Measurements from ENCODE around the gene C5orf22.
A peak's percentile ranks its signal among the peaks of the same experiment; 100 is the strongest.
"Not testable (repeated sequence)": the region's sequence is repeated elsewhere in the genome, so short reads cannot be mapped to it uniquely, and the experiment has no call there.

Gene C5orf22

DNA sequence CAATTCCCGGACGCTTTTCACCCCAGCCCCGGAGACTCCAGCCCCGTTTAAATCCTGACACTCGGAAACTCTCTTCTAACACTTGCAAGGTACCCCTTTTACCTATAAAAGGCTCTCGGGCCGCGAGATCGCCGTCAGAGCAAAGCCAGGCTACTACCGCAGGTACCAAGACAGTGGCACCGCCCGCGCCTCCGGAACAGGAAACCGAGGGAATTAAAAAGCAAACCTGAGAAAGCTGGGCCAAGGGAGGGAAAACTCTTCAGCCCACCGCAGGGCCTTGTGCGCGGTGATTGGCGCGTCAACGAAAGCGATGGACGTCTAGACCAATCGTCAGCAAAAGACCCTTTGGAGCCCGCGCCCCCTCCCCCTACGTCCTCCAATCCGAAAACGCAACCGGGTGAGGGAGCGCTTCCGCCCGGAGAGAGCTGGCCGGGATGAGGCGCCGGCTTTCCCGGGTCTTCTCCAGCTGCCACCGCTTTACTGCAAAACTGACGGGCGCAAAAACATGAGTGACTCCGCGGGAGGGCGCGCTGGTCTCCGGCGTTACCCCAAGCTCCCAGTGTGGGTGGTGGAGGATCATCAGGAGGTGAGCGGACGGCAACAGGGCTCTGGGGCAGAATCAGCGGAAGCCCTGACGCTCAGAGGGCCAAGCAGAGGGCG lies at the start of gene C5orf22, which contains the start of gene DROSHA:
Gene C5orf22 (plus strand): TSS at position 414 of the 660 bp plus-strand sequence. CDS start 92 bp downstream, at position 506.
Gene DROSHA (minus strand): TSS at position 206 of the 660 bp plus-strand sequence. CDS start 3,034 bp downstream, outside the sequence.
- peak; percentile 94 to 95 for DNase-seq

DNA sequence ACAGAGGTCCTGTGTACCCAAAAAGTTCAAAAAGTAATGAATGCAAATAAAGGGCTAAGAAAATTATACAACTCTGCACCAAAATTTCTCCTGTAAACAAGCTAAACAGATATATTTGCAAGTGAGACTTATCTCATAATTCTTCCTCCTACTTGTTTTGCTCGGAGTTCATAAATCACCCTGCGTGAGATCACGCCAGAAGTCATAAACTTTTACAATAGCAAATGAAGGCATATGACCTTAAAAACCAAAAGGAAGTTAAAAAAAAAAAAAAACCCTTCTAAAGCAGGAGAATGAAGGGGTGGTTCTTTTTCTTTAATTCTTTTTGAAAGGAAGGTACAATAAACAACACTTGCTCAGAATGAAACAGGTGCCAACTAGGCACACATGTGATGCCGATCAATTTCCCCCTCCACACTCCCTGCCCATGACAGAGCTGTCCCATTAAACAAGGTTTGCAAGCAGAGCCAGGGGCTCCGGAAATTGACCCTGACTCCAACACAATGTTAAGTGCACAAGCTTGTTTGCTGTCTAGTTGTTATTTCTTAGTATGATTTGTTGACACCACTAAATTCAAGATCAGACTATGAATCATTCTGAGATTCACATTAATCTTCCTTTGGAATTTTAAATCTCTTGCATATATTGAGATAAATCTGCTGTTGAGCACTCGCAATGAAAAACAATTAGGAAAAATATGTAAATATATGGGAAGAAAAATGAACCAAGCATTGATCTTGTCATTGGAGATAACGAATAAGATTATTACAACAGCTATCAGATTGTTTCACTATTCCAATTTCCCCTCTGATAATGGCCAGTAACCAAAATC lies 46.5 kb upstream of the C5orf22 start:
- no peak for DNase-seq

- no peak for DNase-seq
Observed at GRCh38 chr5:31486441-31486840, 45.7 kb upstream of the C5orf22 start.

- DNase-seq = no peak
Observed at GRCh38 chr5:31487506-31487905, 44.6 kb upstream of the C5orf22 start.

- DNase-seq = no peak
Observed at GRCh38 chr5:31492869-31493268, 39.2 kb upstream of the C5orf22 start.

GRCh38 chr5:31495336-31495735 lies 36.8 kb upstream of the C5orf22 start:
- no peak for DNase-seq

DNA sequence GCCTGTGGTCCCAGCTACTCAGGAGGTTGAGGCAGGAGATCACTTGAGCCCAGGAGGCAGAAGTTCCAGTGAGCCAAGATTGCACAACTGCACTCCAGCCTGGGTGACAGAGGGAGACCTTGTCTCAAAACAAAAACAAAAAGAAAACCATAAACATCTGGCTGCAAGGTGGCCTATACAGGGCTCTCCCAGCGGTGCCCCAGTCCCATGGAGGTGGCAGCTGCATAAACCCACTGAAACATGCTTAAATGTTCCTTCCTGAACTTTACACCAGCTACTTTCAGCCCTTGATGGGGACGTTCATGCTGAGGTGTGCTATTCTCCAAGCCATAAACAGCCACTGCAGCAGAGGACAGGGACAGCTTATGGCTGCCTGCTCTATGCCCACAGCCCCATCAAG lies 35.8 kb upstream of the C5orf22 start:
- DNase-seq = no peak

GRCh38 chr5:31496891-31497290 lies 35.2 kb upstream of the C5orf22 start:
- no peak for DNase-seq

- DNase-seq = no peak
Observed at GRCh38 chr5:31500256-31500655, 31.8 kb upstream of the C5orf22 start.

DNA sequence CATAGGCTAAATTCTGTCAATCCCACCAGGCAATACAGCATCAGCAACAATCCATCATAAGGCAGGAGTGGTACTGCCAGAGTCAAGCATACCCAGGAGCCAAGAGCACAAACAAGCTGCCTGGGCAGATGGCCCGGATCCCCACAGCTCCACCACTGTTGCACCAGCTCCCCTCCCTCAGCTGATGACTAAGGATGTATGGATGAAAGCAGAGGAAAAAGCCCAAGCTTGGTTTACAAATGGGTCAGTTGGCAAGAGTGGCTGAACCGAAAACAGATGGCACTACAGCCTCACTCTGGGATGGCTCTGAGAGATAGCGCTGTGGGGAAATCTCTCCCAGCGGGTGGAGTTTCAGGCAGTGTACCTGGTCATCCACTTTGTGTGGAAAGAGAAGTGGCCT lies 29.6 kb upstream of the C5orf22 start:
- DNase-seq = no peak

GRCh38 chr5:31504529-31504928 lies 27.6 kb upstream of the C5orf22 start:
- DNase-seq = no peak

- DNase-seq = no peak
Observed at GRCh38 chr5:31511305-31511704, 20.8 kb upstream of the C5orf22 start.

DNA sequence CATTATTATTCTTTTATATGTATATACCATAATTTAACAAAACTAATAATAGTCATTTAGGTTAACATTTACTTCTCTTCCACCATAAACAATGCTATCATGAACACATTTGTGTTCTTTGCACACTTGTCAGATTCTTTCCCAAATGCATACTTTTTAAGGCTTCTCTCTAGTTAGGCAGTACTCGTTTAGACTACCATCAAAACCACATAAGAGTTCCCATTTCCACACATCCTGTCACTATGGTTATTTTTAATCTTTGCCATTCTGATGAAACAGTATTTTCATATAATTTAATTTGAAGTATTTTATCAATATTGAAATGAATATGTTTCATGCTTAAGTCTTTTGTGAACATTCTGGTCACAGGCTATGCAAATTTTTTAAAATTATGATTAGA lies 15.3 kb upstream of the C5orf22 start:
- no peak for DNase-seq

GRCh38 chr5:31523041-31523440 lies 9.1 kb upstream of the C5orf22 start:
- DNase-seq = no peak

- DNase-seq = no peak
Observed at GRCh38 chr5:31530541-31531265, 1.4 kb upstream of the C5orf22 start.

- DNase-seq = peak; percentile 38 to 46
Observed at GRCh38 chr5:31531543-31531887, 586 bp upstream of the C5orf22 start.

DNA sequence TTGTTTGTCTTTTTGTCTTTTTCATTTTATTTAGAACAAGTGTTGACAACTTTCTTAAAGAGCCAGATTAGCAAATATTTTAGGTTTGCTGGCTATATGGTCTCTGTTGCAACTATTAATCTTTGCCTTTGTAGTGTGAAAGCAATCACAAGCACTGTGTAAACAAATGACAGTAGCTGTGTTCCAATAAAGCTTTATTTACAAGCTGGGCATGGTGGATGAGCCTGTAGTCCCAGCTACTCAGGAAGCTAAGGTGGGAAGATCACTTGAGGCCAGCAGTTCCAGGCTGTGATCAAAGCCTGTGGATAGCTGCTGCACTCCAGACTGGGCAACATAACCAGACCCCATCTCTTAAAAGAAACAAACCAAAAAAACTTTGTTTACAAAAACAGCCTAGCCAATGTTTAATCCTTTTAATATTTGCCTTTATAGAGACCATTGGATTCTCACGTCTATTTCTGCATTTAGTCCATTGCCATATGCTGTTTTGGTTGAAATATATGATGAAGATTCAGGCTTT lies 2.5 kb downstream of the C5orf22 start:
- no peak for DNase-seq

DNA sequence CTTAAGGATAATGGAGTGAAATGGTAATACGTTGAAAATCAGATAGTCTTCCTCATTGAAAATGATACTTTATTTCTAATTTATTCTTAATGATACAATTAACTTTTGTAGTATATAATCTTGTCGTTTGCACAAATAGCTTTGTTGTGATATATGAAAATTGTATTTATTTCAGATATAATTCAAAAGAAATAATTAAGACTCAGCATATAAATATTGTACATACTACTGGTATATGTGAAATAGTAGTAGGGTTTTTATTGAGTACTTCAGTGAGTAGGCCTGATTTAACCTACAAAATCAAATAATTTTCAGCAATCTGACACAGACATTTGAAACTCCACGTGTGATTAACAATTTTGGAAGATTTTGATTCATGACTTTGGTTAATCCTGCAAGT lies 4.8 kb downstream of the C5orf22 start:
- no peak for DNase-seq

DNA sequence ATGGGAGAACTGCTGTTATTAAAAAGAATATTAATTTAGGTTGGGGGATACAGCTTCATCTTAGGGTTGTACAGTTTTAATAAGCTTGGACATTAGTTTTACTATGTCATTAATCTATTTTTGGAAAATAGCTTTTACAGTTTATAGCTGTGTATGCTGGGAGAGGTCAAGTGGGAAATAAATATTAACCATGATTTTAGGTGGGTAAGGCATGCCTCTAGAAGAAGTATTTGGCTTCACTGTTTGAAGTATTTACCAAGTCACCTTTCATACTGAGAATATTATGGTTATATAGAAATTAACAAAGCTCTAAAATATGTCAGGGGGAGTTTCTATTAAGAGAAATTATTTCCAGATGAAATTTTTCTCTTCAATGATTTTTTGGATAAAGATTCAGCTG lies 5.2 kb downstream of the C5orf22 start:
- no peak for DNase-seq

DNA sequence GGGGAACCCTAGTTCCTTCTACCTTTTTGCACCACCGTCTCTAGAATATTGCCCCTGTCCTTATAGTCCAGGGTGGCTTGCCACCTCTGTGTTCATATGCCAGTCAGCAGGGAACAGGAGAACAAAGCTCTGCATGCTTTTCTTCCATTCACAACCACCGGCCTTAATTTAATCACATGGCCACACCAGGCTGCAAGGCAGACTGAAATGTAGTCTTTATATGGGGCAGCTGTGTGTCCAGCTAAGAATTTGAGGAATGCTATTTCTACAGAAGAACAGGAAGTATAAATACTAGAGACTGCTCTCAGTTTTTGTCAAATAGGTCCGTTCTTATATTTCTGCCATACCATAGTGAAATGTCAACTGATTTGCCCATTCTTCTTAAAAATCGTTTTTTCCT lies 5.8 kb downstream of the C5orf22 start:
- no peak for DNase-seq

DNA sequence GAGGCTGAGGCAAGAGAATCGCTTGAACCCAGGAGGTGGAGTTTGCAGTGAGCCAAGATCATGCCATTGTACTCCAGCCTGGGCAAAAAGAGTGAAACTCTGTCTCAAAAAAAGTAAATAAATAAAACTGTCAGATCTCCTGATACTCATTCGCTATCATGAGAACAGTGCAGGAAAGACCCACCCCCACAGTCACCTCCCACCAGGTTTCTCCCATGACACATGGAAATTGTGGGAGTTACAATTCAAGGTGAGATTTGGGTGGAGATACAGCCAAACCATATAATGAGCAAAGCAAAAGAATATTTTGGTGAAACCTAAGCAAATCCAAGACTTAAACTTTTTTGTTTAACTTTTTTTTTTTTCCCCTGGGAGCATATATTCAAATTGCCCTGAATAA lies 17.0 kb downstream of the C5orf22 start:
- not testable (repeated sequence) for DNase-seq

DNA sequence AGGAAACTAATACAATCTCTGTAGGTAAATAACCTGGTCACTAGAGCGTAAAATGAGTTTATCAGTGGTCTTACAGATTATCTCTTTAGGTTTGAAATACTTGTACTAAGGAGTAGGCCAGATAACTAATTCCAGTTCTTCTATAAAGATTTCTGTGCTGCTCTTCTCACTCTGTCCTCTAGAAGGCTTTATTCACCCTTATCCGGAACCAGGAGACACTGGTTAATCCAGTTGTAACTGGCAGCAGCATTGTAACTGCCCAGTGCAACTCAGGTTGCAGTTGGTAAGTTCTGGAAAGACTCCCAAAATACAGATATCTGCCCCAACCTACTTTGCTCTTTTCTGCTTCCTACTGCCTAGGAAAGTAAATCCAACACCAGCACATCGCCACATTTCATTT lies 19.8 kb downstream of the C5orf22 start:
- DNase-seq = no peak

- DNase-seq = no peak
Observed at GRCh38 chr5:31553863-31554262, 21.8 kb downstream of the C5orf22 start.

All from stimulated activated CD4-positive, alpha-beta T cell treated with anti-CD3 and anti-CD28 coated beads, Interleukin-2, amount 100 ng/mL, for 24 hours (primary cell).